ENCODE results near the gene CCL4L2.

CCL4L2 gene

GRCh38 chr17:36196131-36196486 lies 14.8 kb upstream of the CCL4L2 start:
- CTCF ChIA-PET = no interaction called here
- Histone ChIP-seq H3K4me3 (ENCODE audit: low read depth, low read length) (no peak overlapping the region), H3K27ac (ENCODE audit: extremely low read depth, low read depth, low read length) (no peak overlapping the region), H3K9me3 (ENCODE audit: control insufficient read depth, insufficient read depth, low read depth, low read length) (no peaks in the 10 kb centered on the region), H3K4me1 (ENCODE audit: control insufficient read depth, insufficient read depth, low read length) (no peaks in the 10 kb centered on the region), H3K36me3 (ENCODE audit: control insufficient read depth in 2 of 2, insufficient read depth in 1 of 2, low read length in 2 of 2) (no peaks in the 10 kb centered on the region)
- POLR2A ChIA-PET = no interaction called here
- TF ChIP-seq, protein P1, sequence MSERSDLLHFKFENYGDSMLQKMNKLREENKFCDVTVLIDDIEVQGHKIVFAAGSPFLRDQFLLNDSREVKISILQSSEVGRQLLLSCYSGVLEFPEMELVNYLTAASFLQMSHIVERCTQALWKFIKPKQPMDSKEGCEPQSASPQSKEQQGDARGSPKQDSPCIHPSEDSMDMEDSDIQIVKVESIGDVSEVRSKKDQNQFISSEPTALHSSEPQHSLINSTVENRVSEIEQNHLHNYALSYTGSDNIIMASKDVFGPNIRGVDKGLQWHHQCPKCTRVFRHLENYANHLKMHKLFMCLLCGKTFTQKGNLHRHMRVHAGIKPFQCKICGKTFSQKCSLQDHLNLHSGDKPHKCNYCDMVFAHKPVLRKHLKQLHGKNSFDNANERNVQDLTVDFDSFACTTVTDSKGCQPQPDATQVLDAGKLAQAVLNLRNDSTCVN (tag by site-specific recombination; optimal IDR thresholded peaks at IDR 0.05) = no peak
- TF ChIP-seq ZFP3 (tag by site-specific recombination; IDR thresholded peaks at IDR 0.05; ENCODE audit: low read depth) (no peak), ZNF221 (tag by site-specific recombination; IDR thresholded peaks at IDR 0.05; ENCODE audit: borderline replicate concordance) (no peak), ZNF544 (tag by site-specific recombination; IDR thresholded peaks at IDR 0.05) (no peak)

GRCh38 chr17:36197387-36197703 lies 13.5 kb upstream of the CCL4L2 start:
- ChIA-PET POLR2A (no interaction called here), CTCF (no interaction called here)
- Histone ChIP-seq H3K4me3 (ENCODE audit: low read depth, low read length) (no peak overlapping the region), H3K36me3 (ENCODE audit: control insufficient read depth in 2 of 2, insufficient read depth in 1 of 2, low read length in 2 of 2) (no peaks in the 10 kb centered on the region), H3K27ac (ENCODE audit: extremely low read depth, low read depth, low read length) (no peak overlapping the region), H3K4me1 (ENCODE audit: control insufficient read depth, insufficient read depth, low read length) (no peaks in the 10 kb centered on the region), H3K9me3 (ENCODE audit: control insufficient read depth, insufficient read depth, low read depth, low read length) (no peaks in the 10 kb centered on the region)
- TF ChIP-seq ZNF561 (tag by site-specific recombination; IDR thresholded peaks at IDR 0.05; ENCODE audit: borderline replicate concordance) (no peak), ZEB2 (tag by site-specific recombination; IDR thresholded peaks at IDR 0.05) (no peak), ZNF133 (tag by site-specific recombination; IDR thresholded peaks at IDR 0.05) (no peak), ZSCAN30 (tag by site-specific recombination; IDR thresholded peaks at IDR 0.05) (no peak), ZNF175 (tag by site-specific recombination; IDR thresholded peaks at IDR 0.05) (no peak), ZNF174 (tag by site-specific recombination; IDR thresholded peaks at IDR 0.05) (no peak), ZNF16 (tag by site-specific recombination; IDR thresholded peaks at IDR 0.05; ENCODE audit: low read depth) (no peak), ZFP37 (tag by site-specific recombination; IDR thresholded peaks at IDR 0.05) (no peak), ZBTB48 (tag by site-specific recombination; IDR thresholded peaks at IDR 0.05) (no peak), ZNF521 (tag by site-specific recombination; IDR thresholded peaks at IDR 0.05) (no peak), ZNF398 (tag by site-specific recombination; IDR thresholded peaks at IDR 0.05) (no peak), ZSCAN5A (tag by site-specific recombination; IDR thresholded peaks at IDR 0.05) (no peak), ZNF138 (tag by site-specific recombination; IDR thresholded peaks at IDR 0.05; ENCODE audit: borderline replicate concordance) (no peak), ZNF837 (tag by site-specific recombination; IDR thresholded peaks at IDR 0.05) (no peak), ZNF658 (tag by site-specific recombination; IDR thresholded peaks at IDR 0.05) (no peak)
- TF ChIP-seq, protein P2, sequence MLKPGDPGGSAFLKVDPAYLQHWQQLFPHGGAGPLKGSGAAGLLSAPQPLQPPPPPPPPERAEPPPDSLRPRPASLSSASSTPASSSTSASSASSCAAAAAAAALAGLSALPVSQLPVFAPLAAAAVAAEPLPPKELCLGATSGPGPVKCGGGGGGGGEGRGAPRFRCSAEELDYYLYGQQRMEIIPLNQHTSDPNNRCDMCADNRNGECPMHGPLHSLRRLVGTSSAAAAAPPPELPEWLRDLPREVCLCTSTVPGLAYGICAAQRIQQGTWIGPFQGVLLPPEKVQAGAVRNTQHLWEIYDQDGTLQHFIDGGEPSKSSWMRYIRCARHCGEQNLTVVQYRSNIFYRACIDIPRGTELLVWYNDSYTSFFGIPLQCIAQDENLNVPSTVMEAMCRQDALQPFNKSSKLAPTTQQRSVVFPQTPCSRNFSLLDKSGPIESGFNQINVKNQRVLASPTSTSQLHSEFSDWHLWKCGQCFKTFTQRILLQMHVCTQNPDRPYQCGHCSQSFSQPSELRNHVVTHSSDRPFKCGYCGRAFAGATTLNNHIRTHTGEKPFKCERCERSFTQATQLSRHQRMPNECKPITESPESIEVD (tag by site-specific recombination; IDR thresholded peaks at IDR 0.05) = no peak
- TF ChIP-seq, protein P3, sequence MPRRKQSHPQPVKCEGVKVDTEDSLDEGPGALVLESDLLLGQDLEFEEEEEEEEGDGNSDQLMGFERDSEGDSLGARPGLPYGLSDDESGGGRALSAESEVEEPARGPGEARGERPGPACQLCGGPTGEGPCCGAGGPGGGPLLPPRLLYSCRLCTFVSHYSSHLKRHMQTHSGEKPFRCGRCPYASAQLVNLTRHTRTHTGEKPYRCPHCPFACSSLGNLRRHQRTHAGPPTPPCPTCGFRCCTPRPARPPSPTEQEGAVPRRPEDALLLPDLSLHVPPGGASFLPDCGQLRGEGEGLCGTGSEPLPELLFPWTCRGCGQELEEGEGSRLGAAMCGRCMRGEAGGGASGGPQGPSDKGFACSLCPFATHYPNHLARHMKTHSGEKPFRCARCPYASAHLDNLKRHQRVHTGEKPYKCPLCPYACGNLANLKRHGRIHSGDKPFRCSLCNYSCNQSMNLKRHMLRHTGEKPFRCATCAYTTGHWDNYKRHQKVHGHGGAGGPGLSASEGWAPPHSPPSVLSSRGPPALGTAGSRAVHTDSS (tag by site-specific recombination; IDR thresholded peaks at IDR 0.05) = no peak
- TF ChIP-seq, protein P4, sequence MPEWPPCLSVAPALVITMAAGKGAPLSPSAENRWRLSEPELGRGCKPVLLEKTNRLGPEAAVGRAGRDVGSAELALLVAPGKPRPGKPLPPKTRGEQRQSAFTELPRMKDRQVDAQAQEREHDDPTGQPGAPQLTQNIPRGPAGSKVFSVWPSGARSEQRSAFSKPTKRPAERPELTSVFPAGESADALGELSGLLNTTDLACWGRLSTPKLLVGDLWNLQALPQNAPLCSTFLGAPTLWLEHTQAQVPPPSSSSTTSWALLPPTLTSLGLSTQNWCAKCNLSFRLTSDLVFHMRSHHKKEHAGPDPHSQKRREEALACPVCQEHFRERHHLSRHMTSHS (tag by site-specific recombination; IDR thresholded peaks at IDR 0.05) = no peak

Measured in HEK293 (cell line).